HepG2 (cell line): ENCODE results near the gene ECT2. TPM values are rescaled to one million over a fixed set of nuclear protein-coding genes. Genes with fewer than 3 reads are reported as not detected.

ENCODE experiments used
- DNMT1 ChIP-seq: sonication (generic); formaldehyde crosslinking; IDR thresholded peaks from 2 replicates; pipeline ENCODE4 v1.5.1; 2020; ENCODE audit warnings: mild to moderate bottlenecking, missing genetic modification reagents
- EEA1 ChIP-seq: sonication (generic); formaldehyde crosslinking; IDR thresholded peaks from 2 replicates; pipeline ENCODE4 v1.5.1; 2020; ENCODE audit warnings: mild to moderate bottlenecking, missing genetic modification reagents, borderline replicate concordance
- EED ChIP-seq: sonication (generic); formaldehyde crosslinking; IDR thresholded peaks from 2 replicates; pipeline ENCODE4 v1.5.0; 2020; ENCODE audit warnings: mild to moderate bottlenecking, missing genetic modification reagents
- GABPA ChIP-seq, 2 experiments: IDR thresholded peaks; 2 replicates each; pipeline ENCODE4 v1.6.1; 2011 to 2016; ENCODE audit warnings: low read depth in 2 of 2, low read length in 1 of 2, missing biosample characterization in 1 of 2, missing genetic modification characterization in 1 of 2
- GFI1 ChIP-seq: sonication (generic); formaldehyde crosslinking; IDR thresholded peaks from 2 replicates; pipeline ENCODE4 v1.5.0; 2020; ENCODE audit warnings: missing genetic modification reagents, mild to moderate bottlenecking, borderline replicate concordance
- KLF15 ChIP-seq: sonication (generic); formaldehyde crosslinking; IDR thresholded peaks from 2 replicates; pipeline ENCODE4 v1.8.1; 2023; ENCODE audit warnings: borderline replicate concordance, mild to moderate bottlenecking, inconsistent platforms, missing genetic modification reagents, mixed read lengths
- KMT2A ChIP-seq: sonication (generic); formaldehyde crosslinking; IDR thresholded peaks from 2 replicates; pipeline ENCODE4 v1.4.0; 2020; ENCODE audit warnings: missing genetic modification reagents
- MAF1 ChIP-seq: sonication (generic); formaldehyde crosslinking; IDR thresholded peaks from 2 replicates; pipeline ENCODE4 v1.5.0; 2020; ENCODE audit warnings: missing genetic modification reagents, borderline replicate concordance
- RARA ChIP-seq: IDR thresholded peaks from 2 replicates; pipeline ENCODE4 v1.6.1; 2016; ENCODE audit warnings: missing genetic modification reagents, missing compliant biosample characterization
- SRSF9 ChIP-seq: fragments of 200-400 bp; formaldehyde crosslinking; IDR thresholded peaks from 2 replicates; pipeline ENCODE4 v1.6.1; 2018; ENCODE audit warnings: borderline replicate concordance, mild to moderate bottlenecking, low read depth, low read length; ENCODE audit not compliant: insufficient read depth, poor library complexity, severe bottlenecking
- STAG1 ChIP-seq: sonication (generic); formaldehyde crosslinking; IDR thresholded peaks from 2 replicates; pipeline ENCODE4 v1.4.0; 2020; ENCODE audit warnings: missing genetic modification reagents
- TFDP2 ChIP-seq: sonication (generic); formaldehyde crosslinking; IDR thresholded peaks from 2 replicates; pipeline ENCODE4 v1.4.0; 2020; ENCODE audit warnings: missing genetic modification reagents
- WIZ ChIP-seq: sonication (generic); formaldehyde crosslinking; IDR thresholded peaks from 2 replicates; pipeline ENCODE4 v1.5.1; 2020; ENCODE audit warnings: mild to moderate bottlenecking, missing genetic modification reagents
- ZBTB39 ChIP-seq: sonication (generic); formaldehyde crosslinking; IDR thresholded peaks from 2 replicates; pipeline ENCODE4 v1.5.0; 2020; ENCODE audit warnings: missing genetic modification reagents
- ZC3H4 ChIP-seq: sonication (generic); formaldehyde crosslinking; IDR thresholded peaks from 2 replicates; pipeline ENCODE4 v1.4.0; 2020; ENCODE audit warnings: missing genetic modification reagents, borderline replicate concordance
- ZKSCAN5 ChIP-seq: sonication (generic); formaldehyde crosslinking; IDR thresholded peaks from 2 replicates; pipeline ENCODE4 v1.5.1; 2020; ENCODE audit warnings: mild to moderate bottlenecking, missing genetic modification reagents
- ZNF12 ChIP-seq: sonication (generic); formaldehyde crosslinking; IDR thresholded peaks from 2 replicates; pipeline ENCODE4 v1.5.0; 2020; ENCODE audit warnings: missing genetic modification reagents
- ZNF30 ChIP-seq: sonication (generic); formaldehyde crosslinking; IDR thresholded peaks from 2 replicates; pipeline ENCODE4 v1.5.0; 2020; ENCODE audit warnings: mild to moderate bottlenecking, missing genetic modification reagents
- ZNF605 ChIP-seq: sonication (generic); formaldehyde crosslinking; IDR thresholded peaks from 2 replicates; pipeline ENCODE4 v1.8.0; 2022; ENCODE audit warnings: mild to moderate bottlenecking, missing genetic modification reagents
- ZNF615 ChIP-seq: sonication (generic); formaldehyde crosslinking; IDR thresholded peaks from 2 replicates; pipeline ENCODE4 v1.5.0; 2020; ENCODE audit warnings: mild to moderate bottlenecking, missing genetic modification reagents, borderline replicate concordance
- ZNF777 ChIP-seq: sonication (generic); formaldehyde crosslinking; IDR thresholded peaks from 2 replicates; pipeline ENCODE4 v1.4.0; 2020; ENCODE audit warnings: missing genetic modification reagents
- ZNF891 ChIP-seq: sonication (generic); formaldehyde crosslinking; IDR thresholded peaks from 2 replicates; pipeline ENCODE4 v1.5.0; 2020; ENCODE audit warnings: mild to moderate bottlenecking, missing genetic modification reagents
- polyA plus RNA-seq, 8 experiments: library from polyadenylated mRNA; depleted of rRNA in 3 of 8; stranded (reverse) in 7 of 8; unstranded in 1 of 8; fragments of >200 nt; fragmentation: Illumina TruSeq in 4 of 8; extraction: Trizol in 4 of 8; gene quantifications; 2 replicates each; pipeline versions ENCODE4 v1.2.1 to v1.2.3, GENCODE V29; 2011 to 2016; ENCODE audit warnings: low read depth in 4 of 8, missing spikeins in 1 of 8, mixed read lengths in 1 of 8; ENCODE audit not compliant: insufficient read depth in 1 of 8
- total RNA-seq, 5 experiments: library from RNA; depleted of rRNA; stranded (reverse); fragments of >200 nt; fragmentation: Illumina TruSeq; extraction: Trizol; gene quantifications; 2 replicates each; pipeline ENCODE4 v1.2.3, GENCODE V29; 2016; ENCODE audit warnings: low read depth in 1 of 5

Gene ECT2
- total and polyA plus RNA-seq, 2 of the 13 experiments (the other 11 are each of a cell fraction or from before 2014, with no cell fraction given): 21.6 to 52.0 TPM

- TF ChIP-seq TFDP2 (CRISPR knock-in tag) (peak; percentile 63), ZBTB39 (CRISPR knock-in tag) (0 out of 2 replicates have a peak, but pooled peaks have one; percentile 23), KMT2A (CRISPR knock-in tag) (peak; percentile 89), RARA (CRISPR knock-in tag) (0 out of 2 replicates have a peak, but pooled peaks have one; percentile 11), WIZ (CRISPR knock-in tag) (peak; percentile 92; the same call in 1 of the 2 replicates), GABPA (IDR thresholded peaks at IDR 0.05; ENCODE audit: low read depth, low read length) (peak; percentile 34; the same call in 1 of the 2 replicates), GABPA (CRISPR knock-in tag; IDR thresholded peaks at IDR 0.05; ENCODE audit: low read depth) (peak; percentile 83), STAG1 (CRISPR knock-in tag) (peak; percentile 90), DNMT1 (CRISPR knock-in tag) (peak; percentile 71; the same call in 1 of the 2 replicates), ZNF12 (no peak), KLF15 (CRISPR knock-in tag) (no peak; the same call in 1 of the 2 replicates), ZNF777 (peak; percentile 67), ZNF615 (CRISPR knock-in tag) (no peak), ZNF30 (no peak), SRSF9 (no peak), ZNF605 (CRISPR knock-in tag) (peak; percentile 63), EEA1 (CRISPR knock-in tag) (peak; percentile 75; the same call in 1 of the 2 replicates), GFI1 (CRISPR knock-in tag) (peak; percentile 72; the same call in 1 of the 2 replicates), EED (CRISPR knock-in tag) (0 out of 2 replicates have a peak, but pooled peaks have one; percentile 73), ZNF891 (peak; percentile 84), MAF1 (CRISPR knock-in tag) (peak; percentile 28; the same call in 1 of the 2 replicates), ZKSCAN5 (CRISPR knock-in tag) (no peak), ZC3H4 (CRISPR knock-in tag) (no peak)
These were observed 39.7 kb upstream of the ECT2 start, which contains the start of gene NCEH1 (continued) for GRCh38 chr3:172710664-172711453.
